SK-N-DZ (cell line): ENCODE data around the gene ICAM1.
A peak's percentile ranks its signal among the peaks of the same experiment; 100 is the strongest.

Experiments used
- DNase-seq: peaks from one replicate; pipeline ENCODE4 v3.0.0-alpha.2; 2015; ENCODE audit warnings: low spot score

ICAM1 gene

DNA sequence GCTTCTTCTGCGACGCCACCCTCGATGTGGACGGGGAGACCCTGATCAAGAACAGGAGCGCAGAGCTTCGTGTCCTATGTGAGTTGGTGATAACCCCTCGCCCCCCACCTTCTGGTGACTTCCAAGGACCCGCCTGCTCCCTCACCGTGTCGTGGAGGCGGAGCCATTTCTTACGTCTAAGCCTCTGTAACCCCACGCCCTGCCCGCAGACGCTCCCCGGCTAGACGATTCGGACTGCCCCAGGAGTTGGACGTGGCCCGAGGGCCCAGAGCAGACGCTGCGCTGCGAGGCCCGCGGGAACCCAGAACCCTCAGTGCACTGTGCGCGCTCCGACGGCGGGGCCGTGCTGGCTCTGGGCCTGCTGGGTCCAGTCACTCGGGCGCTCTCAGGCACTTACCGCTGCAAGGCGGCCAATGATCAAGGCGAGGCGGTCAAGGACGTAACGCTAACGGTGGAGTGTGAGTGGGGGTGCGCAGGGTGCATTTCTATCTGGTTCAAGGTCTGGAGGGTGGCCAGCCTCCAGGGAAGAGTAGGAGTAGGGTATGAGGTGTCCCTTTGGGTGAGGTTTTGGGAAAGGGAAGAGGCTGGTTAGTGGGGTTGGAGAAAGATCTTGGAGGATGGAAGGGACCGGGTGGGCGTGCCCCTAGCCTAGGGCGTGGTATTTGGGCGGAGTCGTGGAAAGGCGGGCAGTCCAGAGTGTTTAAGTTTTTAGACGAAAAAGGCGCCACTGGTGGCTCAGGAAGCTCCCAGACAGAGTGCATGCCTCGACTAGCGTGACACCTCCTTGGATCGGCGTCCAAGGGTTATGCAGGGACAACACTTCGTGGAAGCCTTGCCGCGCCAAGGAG lies 22.1 kb downstream of the ICAM1 start:
- no peak for DNase-seq

DNA sequence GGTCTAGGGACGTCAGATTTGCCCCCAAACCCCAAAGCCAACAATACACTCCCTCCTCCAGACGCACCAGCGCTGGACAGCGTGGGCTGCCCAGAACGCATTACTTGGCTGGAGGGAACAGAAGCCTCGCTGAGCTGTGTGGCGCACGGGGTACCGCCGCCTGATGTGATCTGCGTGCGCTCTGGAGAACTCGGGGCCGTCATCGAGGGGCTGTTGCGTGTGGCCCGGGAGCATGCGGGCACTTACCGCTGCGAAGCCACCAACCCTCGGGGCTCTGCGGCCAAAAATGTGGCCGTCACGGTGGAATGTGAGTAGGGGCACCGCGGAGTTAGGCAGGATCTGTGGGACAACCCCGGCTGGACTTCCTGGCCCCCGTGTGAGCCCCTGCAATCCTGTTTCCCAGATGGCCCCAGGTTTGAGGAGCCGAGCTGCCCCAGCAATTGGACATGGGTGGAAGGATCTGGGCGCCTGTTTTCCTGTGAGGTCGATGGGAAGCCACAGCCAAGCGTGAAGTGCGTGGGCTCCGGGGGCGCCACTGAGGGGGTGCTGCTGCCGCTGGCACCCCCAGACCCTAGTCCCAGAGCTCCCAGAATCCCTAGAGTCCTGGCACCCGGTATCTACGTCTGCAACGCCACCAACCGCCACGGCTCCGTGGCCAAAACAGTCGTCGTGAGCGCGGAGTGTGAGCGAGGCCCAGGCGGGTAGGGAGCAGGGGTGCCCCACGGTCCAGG lies 22.9 kb downstream of the ICAM1 start:
- DNase-seq, result no peak

DNA sequence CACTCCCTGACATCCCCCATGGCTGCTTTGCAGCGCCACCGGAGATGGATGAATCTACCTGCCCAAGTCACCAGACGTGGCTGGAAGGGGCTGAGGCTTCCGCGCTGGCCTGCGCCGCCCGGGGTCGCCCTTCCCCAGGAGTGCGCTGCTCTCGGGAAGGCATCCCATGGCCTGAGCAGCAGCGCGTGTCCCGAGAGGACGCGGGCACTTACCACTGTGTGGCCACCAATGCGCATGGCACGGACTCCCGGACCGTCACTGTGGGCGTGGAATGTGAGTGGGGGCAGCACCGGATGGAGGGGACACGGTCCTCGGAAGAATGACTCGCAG lies 23.4 kb downstream of the ICAM1 start:
- DNase-seq, result no peak

DNA sequence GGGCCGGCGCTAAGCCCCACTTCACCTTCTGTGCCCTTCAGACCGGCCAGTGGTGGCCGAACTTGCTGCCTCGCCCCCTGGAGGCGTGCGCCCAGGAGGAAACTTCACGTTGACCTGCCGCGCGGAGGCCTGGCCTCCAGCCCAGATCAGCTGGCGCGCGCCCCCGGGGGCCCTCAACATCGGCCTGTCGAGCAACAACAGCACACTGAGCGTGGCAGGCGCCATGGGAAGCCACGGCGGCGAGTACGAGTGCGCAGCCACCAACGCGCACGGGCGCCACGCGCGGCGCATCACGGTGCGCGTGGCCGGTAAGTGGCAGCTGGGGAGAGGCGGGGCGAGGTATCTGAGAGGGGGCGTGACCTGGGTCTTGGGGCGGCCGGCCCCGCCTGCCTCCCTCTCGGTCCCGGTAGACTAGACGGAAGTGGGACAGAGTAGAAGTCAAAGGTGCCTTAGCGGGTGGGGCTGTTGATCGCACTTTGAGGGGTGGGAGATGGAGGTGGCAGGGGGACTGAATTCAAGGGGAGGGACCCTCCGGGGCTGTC lies 24.5 kb downstream of the ICAM1 start:
- no peak for DNase-seq

DNA sequence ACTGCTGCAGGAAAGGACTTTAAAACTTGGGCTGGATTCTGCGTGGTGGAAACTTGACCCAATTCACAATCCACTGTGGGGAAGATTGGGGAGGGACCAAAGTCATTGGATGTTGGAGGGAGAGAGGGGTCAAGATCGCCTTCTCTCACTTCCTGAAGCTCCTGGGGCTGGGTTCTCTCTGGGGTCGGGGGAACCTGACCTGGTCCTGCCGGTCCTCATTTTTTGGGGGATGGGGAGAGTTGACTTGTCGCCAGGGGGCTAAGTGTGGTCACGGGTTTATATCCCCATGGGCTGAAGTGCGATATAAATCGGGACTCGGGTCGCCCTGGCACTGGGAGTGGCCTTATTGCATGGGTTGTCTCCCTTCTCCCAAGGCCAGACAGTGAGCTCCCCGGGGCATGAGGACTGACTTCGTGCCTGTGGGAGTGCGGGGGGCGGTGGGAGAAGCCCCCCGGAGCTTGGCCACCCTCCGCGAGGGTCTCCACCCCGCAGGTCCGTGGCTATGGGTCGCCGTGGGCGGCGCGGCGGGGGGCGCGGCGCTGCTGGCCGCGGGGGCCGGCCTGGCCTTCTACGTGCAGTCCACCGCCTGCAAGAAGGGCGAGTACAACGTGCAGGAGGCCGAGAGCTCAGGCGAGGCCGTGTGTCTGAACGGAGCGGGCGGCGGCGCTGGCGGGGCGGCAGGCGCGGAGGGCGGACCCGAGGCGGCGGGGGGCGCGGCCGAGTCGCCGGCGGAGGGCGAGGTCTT lies 25.1 kb downstream of the ICAM1 start:
- DNase-seq, result no peak

DNA sequence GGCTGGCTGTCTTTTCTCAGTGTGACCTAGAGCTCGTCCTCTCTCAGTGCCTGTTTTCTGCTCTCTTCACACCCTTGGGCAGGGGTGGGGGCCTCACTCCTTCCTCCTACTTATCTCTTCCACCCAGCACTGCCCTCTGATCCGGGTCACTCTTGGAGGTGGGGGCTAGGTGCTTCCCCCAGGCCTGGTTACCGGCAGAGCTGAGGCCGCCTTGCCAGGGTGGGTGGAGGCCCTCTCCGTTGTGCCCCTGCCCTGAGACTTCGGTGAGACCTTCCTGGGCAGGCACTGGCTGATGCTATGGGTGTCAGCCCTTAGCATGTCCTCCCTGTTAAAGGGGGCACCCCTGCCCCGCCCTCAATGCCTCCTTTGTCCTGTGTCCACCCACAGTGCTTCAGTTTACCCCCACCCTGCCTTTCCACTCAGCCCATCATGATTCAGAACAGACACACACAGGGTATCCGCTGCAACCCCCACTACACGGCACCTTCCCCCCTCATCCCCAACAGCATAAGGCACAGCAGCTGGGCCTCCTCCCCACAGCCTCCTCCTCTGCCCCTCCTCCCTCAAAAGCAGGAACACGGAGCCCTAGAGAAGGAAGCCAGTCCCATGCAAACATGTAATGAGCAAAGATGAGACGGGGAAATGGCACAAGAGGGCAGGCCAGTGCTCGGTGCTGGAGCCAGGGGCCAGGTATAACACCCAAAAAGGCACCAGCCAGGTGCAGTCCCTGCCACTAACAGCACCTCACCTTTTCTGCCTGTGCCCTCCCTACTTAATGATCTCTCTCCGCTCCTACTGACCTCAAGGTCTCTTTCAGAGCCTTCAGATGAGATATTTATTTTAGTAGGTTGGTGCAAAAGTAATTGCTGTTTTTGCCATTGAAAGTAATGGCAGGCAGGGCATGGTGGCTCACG lies 28.9 kb downstream of the ICAM1 start:
- DNase-seq, result no peak

DNA sequence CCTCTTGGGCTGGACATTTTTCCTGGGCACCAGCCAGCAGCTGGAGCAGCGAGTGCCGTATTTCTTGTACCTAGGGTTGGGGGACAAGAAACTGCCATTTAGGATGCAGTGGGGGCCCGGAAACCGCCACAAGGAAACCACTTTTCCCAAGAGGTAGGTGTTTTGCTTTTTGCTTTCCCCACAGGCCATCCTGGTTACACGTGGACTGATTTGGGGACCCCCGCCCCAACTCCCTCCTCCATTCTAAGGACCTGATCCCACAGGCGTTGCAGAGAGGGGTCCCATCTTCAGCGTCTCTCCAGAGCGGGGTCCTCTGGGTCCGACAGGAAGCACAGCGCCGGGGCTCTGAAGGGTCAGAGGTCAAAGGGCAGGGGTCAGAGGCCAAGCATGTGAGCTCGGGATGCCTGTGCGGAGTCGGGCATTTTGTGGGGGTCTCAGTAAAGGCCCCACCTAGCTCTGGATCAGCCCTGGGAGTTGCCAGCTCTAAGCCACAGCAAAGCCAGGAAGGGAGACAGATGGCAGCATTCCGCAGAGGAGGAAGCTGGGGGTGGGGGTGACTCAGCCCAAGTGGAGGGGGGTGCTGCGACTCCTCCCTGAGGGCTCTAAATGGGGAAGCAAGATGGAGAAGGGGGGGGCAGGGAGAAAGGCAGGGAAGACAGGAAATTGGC lies 34.4 kb downstream of the ICAM1 start:
- DNase-seq, result no peak

DNA sequence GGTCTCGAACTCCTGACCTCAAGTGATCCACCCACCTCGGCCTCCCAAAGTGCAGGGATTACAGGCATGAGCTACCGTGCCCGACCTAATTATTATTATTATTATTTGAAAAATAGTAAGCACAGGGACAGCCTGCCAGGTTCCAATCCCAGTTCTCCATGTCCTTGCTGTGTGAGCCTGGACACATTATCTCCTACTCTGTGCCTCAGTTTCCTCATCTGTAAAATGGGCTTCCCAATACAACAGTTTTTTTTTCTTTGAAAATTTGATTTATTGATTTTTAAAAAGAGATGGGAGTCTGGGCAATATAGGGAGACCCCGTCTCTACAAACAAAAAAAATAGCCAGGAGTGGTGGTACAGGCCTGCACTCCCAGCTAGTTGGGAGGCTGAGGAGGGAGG lies 35.4 kb downstream of the ICAM1 start:
- DNase-seq, result no peak

DNA sequence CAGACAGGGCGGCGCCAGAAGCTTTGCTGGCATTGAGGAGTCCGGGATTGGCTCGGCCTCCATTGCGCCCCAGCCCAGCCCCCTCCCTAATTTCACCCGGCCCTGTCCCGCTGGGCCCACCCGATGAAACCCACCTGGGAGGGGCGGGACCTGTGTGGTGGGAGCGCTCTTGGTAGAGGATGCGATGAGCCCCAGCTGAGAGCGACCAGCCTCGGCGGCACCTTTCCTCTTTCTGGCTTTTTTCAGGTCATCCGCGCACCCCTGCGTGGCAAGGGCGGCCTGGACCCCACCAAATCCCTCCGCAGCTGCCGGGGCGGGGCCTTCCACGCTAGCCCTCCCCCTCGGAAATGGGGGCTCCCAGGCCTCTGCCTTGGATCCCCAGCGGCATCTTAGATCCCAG lies 38.5 kb downstream of the ICAM1 start, which contains the start of gene ZGLP1:
Gene ZGLP1, minus strand, starts transcription at position 393 of the 400 bp plus-strand sequence.
- no peak for DNase-seq

DNA sequence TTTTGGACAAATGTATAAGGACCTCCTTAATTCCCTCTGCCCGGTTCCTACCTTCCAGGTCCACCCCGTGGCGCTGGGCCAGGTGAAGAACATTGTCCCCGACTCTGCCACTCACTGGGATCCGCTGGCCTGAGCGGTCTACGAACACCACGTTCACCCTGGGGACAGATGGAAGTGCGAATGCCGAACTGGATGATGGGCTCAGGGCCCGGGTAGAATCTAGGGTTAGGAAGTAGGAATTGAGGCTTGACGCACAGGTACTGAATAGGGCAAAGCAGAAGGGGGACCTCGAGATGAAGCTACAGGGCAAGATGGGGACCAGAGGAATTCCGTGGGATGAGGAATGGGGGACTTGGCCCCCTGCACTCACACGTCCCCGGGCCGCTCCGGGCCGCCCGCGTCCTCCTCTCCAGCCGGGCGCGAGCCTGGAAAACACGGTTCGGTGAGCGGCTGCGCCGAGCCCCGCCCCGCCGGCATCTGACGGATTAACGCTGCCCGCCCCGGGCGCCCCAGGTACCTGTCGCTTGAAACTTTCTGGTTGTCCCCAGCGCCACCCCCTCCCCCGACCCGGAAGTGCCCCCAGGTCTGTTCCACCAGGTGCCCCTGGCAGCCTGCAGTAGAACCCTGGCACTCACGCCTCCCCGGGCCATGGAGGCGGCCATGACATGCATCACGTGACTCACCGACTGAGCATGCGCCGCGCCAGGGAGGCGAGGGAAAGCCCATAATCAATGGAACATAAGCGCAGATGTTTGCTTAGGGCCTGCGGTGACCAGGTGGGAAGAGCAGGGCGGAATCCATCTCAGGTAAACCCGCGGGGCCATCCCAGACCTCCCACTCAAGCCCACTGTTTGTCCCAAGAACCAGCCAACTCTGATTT lies 44.7 kb downstream of the ICAM1 start, which contains the start of gene FDX2:
Gene FDX2, minus strand, starts transcription at position 681 of the 880 bp plus-strand sequence. Its CDS starts 19 bp downstream, at position 662.
- DNase-seq, result peak; percentile 85

DNA sequence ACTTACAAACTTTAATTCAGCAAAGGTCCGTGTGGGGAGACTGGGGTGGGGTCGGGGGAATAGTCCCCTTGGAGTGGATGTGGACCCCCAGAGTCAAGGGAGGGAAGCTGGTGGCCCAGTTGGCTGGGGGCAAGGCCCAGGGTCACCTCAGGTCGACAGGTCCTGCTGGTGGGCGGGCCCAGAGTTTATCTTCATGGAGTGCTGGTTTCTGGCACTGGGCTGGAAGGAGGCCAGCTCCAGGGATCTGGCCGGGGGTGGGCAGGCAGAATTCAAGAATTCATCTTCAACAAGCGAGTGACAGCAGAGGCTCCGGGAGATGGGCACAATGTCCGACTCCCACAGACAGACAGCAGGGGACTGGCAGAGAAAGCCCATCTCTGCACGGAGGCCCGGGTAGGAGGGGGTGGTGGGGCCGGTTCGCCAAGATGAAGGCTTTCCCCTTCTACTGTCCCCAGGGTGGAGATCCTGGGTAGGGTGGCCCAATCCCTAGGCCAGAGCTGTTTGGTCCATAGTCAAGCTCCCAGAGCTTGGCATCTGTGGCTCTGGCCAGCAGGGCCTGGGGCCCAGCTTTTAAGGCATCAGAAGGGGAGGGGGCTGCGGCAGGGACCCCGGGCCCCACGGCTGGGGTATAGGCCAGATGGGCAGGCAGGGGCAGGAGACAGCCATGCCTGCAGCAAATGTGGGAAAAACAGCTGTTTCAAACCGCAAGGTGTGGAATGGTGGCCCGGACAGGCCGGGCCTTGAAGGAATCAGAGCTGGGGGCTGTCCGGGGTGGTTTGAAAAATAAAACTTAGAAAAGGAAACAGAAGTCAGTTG lies 45.5 kb downstream of the ICAM1 start:
- no peak for DNase-seq

DNA sequence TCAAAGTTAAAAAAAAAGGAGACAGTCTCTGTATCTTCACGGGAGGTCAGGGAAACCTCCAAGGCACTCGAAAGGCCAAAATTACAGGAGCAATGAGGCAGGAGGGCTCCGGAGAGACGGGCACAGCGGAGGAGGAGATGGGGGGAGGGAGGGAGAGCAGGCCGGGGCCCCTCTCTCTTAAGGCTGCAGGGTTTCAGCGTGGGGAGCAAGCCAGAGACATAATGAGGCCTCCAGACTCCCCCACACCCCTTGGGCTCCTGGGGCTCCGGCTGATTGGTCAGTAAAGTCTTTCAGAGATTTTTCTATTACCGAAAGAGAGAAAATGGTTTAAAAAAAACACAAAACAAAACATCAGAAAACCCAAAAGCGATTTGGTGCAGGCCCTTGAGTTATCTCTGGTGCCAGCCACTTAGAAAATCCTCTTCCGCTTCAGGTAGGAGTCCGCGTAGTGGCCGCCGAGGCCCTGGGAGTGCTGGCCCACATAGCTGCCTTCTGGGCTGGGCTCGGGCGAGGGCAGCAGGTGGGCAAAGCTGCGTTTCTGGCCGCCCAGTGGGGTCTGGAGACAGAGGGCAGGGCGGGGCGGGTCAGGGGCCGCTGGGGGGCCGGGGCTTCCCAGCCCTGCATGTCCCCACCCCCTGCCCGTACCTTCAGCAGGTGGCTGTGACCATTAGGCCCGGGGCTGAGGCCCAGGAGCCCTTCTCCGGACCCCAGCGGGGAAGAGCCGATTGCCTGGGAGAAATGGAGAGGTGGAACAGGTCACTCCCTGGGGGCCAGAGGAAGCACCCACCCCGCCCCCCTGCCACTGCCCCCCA lies 46.3 kb downstream of the ICAM1 start:
- DNase-seq, result no peak

DNA sequence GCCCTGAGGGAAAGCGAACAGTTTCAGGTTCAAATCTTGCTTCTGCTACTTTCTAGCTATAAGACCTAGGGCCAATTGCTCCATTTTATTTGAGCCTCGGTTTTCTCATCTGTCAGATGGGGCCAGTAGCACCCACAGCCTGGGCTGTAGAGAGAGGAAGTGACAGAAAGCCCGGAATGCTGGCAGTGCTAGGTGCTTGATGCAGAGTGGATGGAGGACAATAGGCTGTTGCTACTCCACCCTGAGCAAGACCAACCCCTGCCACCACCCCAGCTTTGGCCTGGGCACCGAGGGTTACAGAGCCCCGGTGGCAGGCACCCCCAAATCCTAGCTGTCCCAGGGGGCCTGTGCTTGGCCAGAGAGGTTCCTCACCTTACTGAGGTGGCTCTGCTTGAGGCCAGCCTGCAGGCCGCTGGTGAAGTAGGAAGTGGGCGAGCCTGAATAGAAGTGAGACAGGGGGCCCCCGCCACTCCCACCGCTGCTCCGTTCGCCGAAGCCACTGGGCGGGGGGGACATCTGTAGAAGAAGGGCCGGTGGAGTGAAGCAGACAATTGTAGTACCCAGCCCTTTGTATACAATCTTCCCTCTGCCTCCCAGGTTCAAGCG lies 47.0 kb downstream of the ICAM1 start:
- DNase-seq, result no peak

DNA sequence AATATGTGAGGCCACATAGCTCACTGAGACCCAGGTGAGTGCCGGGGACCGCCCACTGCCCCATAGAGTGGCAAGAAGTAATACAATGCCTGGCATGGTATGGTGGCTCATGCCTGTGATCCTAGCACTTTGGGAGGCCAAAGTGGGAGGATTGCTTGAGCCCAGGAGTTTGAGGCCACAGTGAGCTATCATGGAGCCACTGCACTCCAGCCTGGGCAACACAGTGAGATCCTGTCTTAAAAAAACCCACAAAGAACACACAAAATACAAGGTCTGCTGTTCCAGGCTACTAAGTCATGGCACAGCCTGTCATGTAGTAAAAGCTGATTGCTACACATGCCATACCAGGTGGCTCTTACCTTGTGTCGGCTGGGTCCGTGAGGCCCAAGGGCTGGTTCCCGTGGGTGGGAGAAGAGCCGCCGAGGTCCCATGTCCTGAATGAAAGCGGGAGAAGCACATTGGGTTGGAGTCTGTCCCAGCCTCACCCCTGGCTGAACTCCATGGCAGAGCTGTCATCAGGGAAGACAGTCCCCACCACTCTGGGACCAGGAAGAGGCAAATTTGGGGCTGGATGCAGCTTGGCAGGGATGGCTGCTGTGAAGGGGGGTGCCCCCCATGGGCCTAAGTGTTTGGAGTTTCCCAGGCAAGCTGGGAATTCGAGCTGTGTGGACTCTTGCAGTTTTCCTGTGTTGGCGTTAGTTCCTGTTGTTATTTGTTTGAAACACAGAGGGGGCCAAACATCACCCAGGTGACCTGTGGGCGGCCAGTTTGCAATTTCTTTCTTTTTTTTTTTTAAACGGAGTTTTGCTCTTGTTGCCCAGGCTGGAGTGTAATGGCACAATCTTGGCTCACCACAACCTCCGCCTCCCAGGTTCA lies 48.1 kb downstream of the ICAM1 start:
- DNase-seq, result no peak

DNA sequence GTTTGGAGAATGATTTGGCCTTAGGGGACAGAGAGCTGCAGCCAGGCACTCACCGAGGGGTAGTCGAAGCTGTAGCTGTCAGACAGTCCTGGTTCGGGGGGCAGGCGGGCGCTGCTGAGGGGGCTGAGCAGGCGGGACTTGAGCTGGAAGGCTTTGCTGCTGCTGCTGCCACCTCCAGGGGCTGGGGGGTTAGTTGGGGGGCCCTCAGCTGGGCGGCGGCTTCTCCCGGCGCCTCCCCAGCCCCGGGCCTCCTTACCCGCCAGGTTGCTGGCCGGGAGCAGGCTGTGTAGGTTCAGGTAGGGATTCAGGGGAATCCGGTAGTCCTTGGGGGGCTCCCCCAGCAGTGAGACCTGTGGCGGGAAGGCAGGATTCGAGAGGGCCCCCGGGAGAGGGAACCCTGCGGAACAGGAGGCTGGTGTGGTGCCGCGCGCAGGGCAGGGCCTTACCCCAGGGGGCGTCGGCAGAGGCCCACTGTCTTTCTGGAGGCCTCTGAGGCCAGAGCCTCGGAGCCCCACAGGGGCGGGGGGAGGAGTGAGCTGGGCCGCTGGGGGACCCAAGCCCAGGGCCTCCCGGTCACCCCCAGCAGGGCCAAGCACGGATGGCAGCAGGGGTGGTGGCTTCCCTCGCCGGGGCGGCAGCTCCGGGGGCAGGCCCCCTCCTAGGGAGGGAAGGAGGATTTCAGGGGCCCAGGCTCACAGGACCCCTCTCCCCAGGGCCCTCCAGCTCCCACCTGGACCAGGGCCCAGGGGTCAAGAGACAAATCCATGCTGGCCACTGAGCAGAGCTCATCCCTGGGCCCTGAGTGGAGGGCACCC lies 49.9 kb downstream of the ICAM1 start:
- no peak for DNase-seq
